GM12874 (cell line): ENCODE data around the gene CHRNB2.

Experiments used
- TF ChIP-seq, protein P1 (sequence below): IDR thresholded peaks from 2 replicates; pipeline ENCODE4 v1.5.1; 2011; ENCODE audit warnings: low read depth, mild to moderate bottlenecking, control low read depth, low read length, moderate library complexity; ENCODE audit not compliant: insufficient read depth

CHRNB2 gene

DNA sequence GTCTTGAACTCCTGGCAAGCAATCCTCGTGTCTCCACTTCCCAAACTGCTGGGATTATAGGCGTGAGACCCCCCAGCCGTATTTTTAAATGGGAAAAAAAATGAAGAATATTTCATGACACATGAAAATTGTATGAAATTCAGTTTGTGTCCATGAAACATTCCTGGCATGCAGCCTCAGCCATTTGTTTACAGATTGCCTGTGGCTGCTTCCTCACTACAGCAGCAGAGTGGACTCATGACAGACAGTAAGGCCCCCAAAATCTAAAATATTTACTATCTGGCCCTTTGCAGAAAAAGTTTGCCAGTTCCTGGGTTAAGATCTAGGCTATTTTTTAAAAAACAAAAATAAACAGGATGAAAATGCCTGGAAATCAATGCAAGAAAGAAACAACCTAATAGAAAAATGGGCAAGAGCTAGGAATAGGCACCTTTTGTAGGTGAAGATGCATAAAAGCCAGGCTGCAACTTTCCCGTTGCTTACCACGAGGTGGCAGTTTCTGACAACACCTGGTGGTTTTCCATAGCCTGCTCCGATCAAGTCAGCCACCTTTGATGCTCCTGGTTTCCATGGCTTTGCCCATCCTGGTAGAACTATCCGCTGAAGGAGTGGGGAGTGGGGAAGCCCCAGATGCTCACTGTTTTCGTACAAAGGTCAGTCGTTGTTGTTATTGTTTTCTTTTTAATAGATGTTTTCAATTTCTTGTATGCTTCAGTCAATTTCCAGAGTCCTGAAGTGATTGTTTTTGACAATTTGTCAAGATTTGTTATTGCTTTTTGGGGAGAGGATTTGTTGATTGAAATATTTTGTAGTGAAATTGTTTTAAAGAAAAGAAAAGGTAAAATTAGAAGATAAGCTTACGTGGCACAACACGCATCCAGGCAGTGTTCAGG, 33.4 kb upstream of the CHRNB2 start:
- TF ChIP-seq, protein P1, sequence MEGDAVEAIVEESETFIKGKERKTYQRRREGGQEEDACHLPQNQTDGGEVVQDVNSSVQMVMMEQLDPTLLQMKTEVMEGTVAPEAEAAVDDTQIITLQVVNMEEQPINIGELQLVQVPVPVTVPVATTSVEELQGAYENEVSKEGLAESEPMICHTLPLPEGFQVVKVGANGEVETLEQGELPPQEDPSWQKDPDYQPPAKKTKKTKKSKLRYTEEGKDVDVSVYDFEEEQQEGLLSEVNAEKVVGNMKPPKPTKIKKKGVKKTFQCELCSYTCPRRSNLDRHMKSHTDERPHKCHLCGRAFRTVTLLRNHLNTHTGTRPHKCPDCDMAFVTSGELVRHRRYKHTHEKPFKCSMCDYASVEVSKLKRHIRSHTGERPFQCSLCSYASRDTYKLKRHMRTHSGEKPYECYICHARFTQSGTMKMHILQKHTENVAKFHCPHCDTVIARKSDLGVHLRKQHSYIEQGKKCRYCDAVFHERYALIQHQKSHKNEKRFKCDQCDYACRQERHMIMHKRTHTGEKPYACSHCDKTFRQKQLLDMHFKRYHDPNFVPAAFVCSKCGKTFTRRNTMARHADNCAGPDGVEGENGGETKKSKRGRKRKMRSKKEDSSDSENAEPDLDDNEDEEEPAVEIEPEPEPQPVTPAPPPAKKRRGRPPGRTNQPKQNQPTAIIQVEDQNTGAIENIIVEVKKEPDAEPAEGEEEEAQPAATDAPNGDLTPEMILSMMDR, result peak; percentile 29

DNA sequence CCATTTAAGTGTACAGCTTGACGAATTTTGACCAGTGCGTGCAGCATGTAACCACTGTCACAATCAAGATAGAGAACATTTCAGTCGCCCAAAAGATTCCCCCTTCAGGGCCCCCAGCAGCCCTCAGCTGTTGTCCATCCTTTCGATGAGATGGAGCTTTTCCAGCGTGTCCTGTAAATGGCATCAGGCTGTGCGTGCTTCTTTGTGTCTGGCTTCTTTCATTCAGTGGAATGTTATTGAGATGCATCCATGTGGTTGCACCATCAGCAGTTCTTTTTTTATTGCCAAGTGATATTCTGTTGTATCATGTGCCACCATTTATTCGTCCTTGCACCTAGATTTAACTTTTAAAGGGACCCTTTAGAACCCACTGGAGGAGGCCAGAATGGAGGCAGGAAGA, 31.0 kb upstream of the CHRNB2 start:
- TF ChIP-seq, protein P1, result no peak

DNA sequence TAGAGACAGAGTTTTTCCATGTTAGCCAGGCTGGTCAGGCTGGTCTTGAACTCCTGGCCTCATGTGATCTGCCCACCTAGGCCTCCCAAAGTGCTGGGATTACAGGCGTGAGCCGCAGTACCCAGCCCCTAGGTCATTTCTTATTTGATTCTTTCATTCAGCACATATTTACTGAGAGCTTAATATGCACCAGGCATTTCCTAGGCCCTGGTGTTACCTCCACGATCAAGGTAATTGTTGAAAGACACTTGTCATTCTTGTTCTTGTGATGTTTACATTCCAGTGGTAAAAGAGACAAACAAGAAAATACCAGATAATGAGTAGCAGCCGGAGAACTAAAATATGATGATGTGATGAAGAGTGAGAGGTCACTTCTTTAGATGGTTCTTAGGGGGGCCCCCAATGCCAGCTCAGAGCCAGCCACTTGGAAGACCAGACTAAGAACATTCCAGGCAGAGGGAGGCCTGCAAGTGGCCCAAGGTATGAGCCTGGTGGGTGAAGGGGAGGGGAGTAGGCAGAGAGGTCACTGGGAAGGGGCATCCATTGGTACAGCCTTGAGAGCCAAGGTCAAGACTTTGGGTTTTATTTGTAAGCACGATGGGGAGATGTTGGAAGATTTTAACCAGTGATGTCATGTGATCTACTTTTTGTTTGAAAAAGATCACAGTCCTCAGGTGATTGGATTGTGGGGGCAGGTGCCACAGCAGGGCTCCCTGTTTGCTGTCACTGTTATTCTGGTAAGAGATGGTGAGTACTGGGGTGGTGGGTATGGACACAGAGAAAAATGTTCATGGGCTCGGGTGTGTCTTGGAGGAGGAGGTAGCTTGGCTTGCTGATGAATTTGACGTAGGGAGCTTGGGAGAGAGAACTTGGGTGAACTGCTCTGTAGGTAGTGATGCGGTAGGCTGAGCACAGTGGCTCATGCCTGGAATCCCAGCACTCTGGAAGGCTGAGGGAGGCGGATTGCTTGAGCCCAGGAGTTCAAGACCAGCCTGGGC, 27.8 kb upstream of the CHRNB2 start:
- TF ChIP-seq, protein P1, result no peak

DNA sequence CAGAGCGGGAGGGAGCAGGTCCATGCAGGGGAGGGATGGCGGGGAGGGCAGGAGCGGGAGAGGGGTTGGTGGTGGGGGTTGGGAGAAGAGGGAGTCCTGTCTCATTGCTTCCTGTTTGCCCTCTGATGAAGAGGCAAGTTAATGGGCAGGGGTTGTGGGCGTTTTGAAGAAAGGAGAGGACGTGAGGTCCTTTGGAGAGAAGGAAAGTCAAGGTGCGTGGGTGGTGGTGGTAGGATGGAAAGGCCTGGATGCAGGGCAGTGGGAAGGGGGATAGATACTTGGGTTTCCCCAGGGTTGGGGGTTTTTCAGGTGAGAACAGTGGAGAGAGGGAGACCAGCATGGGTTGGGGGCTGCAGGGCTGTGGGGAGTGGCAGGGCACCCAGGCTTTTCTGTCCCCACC, 26.3 kb upstream of the CHRNB2 start:
- TF ChIP-seq, protein P1, result no peak

DNA sequence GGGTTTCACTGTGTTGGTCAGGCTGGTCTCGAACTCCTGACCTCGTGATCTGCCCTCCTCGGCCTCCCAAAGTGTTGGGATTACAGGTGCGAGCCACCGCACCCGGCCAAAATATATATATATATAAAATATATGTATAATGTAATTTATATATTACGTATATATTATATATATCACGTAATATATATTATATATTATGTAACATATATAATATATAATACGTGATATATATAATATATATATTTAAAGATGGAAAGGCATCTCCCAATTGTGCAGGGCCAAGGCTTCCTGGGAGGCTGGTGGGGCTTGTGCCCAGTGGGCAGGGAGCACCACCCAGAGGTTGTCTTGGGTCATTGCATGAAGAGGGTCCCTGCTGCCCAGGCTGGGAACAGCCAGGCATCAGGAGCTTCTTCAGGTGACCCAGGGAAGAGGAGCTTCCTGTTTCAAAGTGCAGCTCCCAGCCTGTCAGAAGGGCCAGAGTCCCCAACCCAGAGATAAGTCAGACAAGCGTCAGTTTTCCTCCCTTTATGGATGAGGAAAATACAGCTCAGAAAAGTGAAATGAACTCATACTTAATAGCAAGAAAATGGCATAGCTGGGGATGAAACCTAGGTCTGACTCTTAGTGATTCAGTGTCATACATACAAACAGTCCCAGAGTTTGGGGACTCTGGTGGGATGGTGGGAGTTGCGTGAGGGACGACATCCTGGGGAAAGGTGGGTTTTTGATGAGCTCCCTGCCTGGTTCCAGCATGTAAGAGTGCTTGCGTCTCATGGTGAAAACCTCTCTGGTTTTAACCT, 21.1 kb upstream of the CHRNB2 start:
- TF ChIP-seq, protein P1, result peak; percentile 87

DNA sequence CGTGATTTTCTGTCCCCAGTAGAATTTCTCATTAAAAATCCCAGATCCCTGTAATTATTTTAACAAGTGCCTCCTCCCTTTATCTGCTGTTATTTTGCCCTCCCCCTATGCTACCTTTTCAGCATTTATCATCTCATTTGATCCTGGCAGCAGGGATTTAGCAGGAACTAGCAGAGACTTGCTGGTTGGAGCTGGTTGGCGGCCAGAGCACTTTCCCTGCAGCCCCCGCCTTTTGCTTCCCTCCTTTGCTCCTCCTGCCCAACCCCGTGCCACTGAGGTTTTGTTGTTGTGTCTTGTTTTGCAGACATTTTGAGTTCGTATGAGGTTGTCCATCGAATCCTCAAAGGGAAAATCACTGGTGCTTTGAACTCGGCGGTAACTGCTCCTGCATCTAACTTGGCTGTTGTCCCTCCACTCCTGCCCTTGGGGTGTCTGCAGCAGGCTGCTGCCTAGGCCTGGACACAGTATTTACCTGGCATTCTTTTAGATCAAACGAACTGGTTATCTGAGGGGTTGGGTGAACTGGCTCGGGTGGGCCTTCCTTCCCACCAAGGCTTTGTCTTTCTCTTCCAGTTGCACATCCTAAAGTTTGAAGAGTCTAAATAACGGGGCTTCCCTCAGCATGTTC, 20.4 kb upstream of the CHRNB2 start:
- TF ChIP-seq, protein P1, result no peak
